IMR-90 (cell line): ENCODE results near the gene GARNL3. TPM values are rescaled to one million over a fixed set of nuclear protein-coding genes. Genes with fewer than 3 reads are reported as not detected.

Experiments
- ATAC-seq: fragments of 200-7000 bp; cut with Tn5 transposase; 2 replicates; pipeline ENCODE4 v1.9.1; 2020; ENCODE audit warnings: low read depth, mild to moderate bottlenecking, moderate library complexity
- BruUV-seq: library from RNA; stranded (reverse); fragments of 400-500 nt; replicated peaks from 2 replicates; lab custom pipeline; 2021; lab: Mats Ljungman, UMichigan
- CTCF ChIA-PET: fragments of 300-600 bp; formaldehyde crosslinking; extraction: SDS; loops from one replicate; lab custom pipeline; 2021; ENCODE audit warnings: antibody characterized with exemption; lab: Yijun Ruan, JAX
- POLR2A ChIA-PET: fragments of 300-600 bp; sonication (Branson Sonifier 250); formaldehyde crosslinking; loops from one replicate; lab custom pipeline; 2022; ENCODE audit warnings: antibody characterized with exemption; ENCODE audit not compliant: unreplicated experiment; lab: Charles Lee
- DNase-seq: peaks from one replicate; pipeline ENCODE4 v3.0.0; 2013
- H2AFZ ChIP-seq: replicated peaks from 2 replicates; pipeline ENCODE3; 2013; ENCODE audit warnings: low read length, mild to moderate bottlenecking; ENCODE audit not compliant: poor library complexity
- H2AK5ac ChIP-seq: 2 replicates; pipeline ENCODE4 v1.6.1; 2013; ENCODE audit warnings: low read depth, low read length, inconsistent platforms
- H2AK9ac ChIP-seq: replicated peaks from 2 replicates; pipeline ENCODE3; 2013; ENCODE audit warnings: mild to moderate bottlenecking, low read depth, low read length, moderate library complexity; ENCODE audit not compliant: poor library complexity
- H2BK120ac ChIP-seq: 2 replicates; pipeline ENCODE4 v1.6.1; 2013; ENCODE audit warnings: low read depth, low read length, inconsistent platforms
- H2BK15ac ChIP-seq: 3 replicates; pipeline ENCODE4 v1.6.1; 2013; ENCODE audit warnings: low read depth, low read length, inconsistent platforms
- H2BK20ac ChIP-seq: 2 replicates; pipeline ENCODE4 v1.6.1; 2013; ENCODE audit warnings: low read depth, mild to moderate bottlenecking, inconsistent platforms, low read length, moderate library complexity
- H2BK5ac ChIP-seq: 2 replicates; pipeline ENCODE4 v1.6.1; 2013; ENCODE audit warnings: mild to moderate bottlenecking, low read depth, low read length, inconsistent platforms; ENCODE audit not compliant: poor library complexity, severe bottlenecking
- H3K14ac ChIP-seq: replicated peaks from 2 replicates; pipeline ENCODE4 v1.6.1; 2013; ENCODE audit warnings: low read depth, low read length, inconsistent platforms
- H3K18ac ChIP-seq: 2 replicates; pipeline ENCODE4 v1.6.1; 2013; ENCODE audit warnings: low read depth, low read length, control low read depth
- H3K23ac ChIP-seq: 2 replicates; pipeline ENCODE4 v1.6.1; 2013; ENCODE audit warnings: low read depth, low read length, inconsistent platforms
- H3K27ac ChIP-seq: 2 replicates; pipeline ENCODE4 v1.5.1; 2013; ENCODE audit warnings: mild to moderate bottlenecking, control low read depth, low read length; ENCODE audit not compliant: insufficient read depth
- H3K27me3 ChIP-seq: 2 replicates; pipeline ENCODE4 v1.6.1; 2013; ENCODE audit warnings: low read length; ENCODE audit not compliant: control insufficient read depth, insufficient read depth
- H3K36me3 ChIP-seq: 2 replicates; pipeline ENCODE4 v1.6.1; 2013; ENCODE audit warnings: low read length, mixed read lengths; ENCODE audit not compliant: control insufficient read depth, insufficient read depth
- H3K4ac ChIP-seq: 2 replicates; pipeline ENCODE4 v1.6.1; 2013; ENCODE audit warnings: low read depth, low read length, inconsistent platforms
- H3K4me1 ChIP-seq: 2 replicates; pipeline ENCODE4 v1.6.1; 2013; ENCODE audit warnings: low read length, mixed read lengths; ENCODE audit not compliant: control insufficient read depth, insufficient read depth
- H3K4me2 ChIP-seq: 2 replicates; pipeline ENCODE4 v1.6.1; 2013; ENCODE audit warnings: low read depth, mild to moderate bottlenecking, control low read depth, low read length, moderate library complexity
- H3K4me3 ChIP-seq: 2 replicates; pipeline ENCODE4 v1.5.1; 2013; ENCODE audit warnings: low read depth, mild to moderate bottlenecking, control low read depth, low read length, moderate library complexity; ENCODE audit not compliant: insufficient read depth
- H3K56ac ChIP-seq: 2 replicates; pipeline ENCODE4 v1.6.1; 2013; ENCODE audit warnings: low read length, inconsistent platforms; ENCODE audit not compliant: insufficient read depth; ENCODE audit errors: extremely low read depth
- H3K79me1 ChIP-seq, 2 experiments: 2 replicates each; pipeline ENCODE4 v1.6.1; 2013; ENCODE audit warnings: low read length in 2 of 2, inconsistent platforms in 1 of 2, low read depth in 1 of 2
- H3K9ac ChIP-seq: 2 replicates; pipeline ENCODE4 v1.6.1; 2013; ENCODE audit warnings: low read depth, low read length, control low read depth
- H3K9me1 ChIP-seq: 2 replicates; pipeline ENCODE4 v1.6.1; 2013; ENCODE audit warnings: low read length, inconsistent platforms; ENCODE audit not compliant: insufficient read depth
- H3K9me3 ChIP-seq: 2 replicates; pipeline ENCODE4 v1.6.1; 2013; ENCODE audit warnings: low read length; ENCODE audit not compliant: control insufficient read depth, insufficient read depth
- H4K20me1 ChIP-seq: 2 replicates; pipeline ENCODE4 v1.6.1; 2013; ENCODE audit warnings: low read length, inconsistent platforms; ENCODE audit not compliant: insufficient read depth
- H4K5ac ChIP-seq: 2 replicates; pipeline ENCODE4 v1.6.1; 2013; ENCODE audit warnings: mild to moderate bottlenecking, low read depth, low read length, control low read depth
- H4K8ac ChIP-seq, 2 experiments: 2 replicates each; pipeline ENCODE4 v1.6.1; 2013; ENCODE audit warnings: low read depth in 2 of 2, low read length in 2 of 2, control low read depth in 1 of 2, inconsistent platforms in 1 of 2
- H4K91ac ChIP-seq: 2 replicates; pipeline ENCODE4 v1.6.1; 2013; ENCODE audit warnings: low read depth, low read length, inconsistent platforms; ENCODE audit not compliant: insufficient read depth
- BHLHE40 ChIP-seq: fragments of 150-350 bp; IDR thresholded peaks from 2 replicates; pipeline ENCODE4 v1.6.1; 2016; ENCODE audit warnings: mild to moderate bottlenecking, low read depth, low read length
- CEBPB ChIP-seq: IDR thresholded peaks from 2 replicates; pipeline ENCODE4 v1.6.1; 2012; ENCODE audit warnings: low read depth, low read length, improper control_type of control experiment
- CHD1 ChIP-seq: IDR thresholded peaks from 2 replicates; pipeline ENCODE4 v1.6.1; 2012; ENCODE audit warnings: low read depth, low read length, improper control_type of control experiment
- ELK1 ChIP-seq: fragments of 150-350 bp; IDR thresholded peaks from 2 replicates; pipeline ENCODE4 v1.6.1; 2016; ENCODE audit warnings: low read depth, mild to moderate bottlenecking, low read length, moderate library complexity, borderline replicate concordance
- MAFK ChIP-seq: IDR thresholded peaks from 2 replicates; pipeline ENCODE4 v1.6.1; 2012; ENCODE audit warnings: low read depth, low read length, improper control_type of control experiment
- MAZ ChIP-seq: IDR thresholded peaks from 2 replicates; pipeline ENCODE4 v1.6.1; 2012; ENCODE audit warnings: low read depth, mild to moderate bottlenecking, low read length, improper control_type of control experiment, moderate library complexity, borderline replicate concordance
- MXI1 ChIP-seq: IDR thresholded peaks from 2 replicates; pipeline ENCODE4 v1.6.1; 2012; ENCODE audit warnings: low read depth, mild to moderate bottlenecking, low read length, moderate library complexity, borderline replicate concordance
- NFE2L2 ChIP-seq: fragments of 150-350 bp; IDR thresholded peaks from 2 replicates; pipeline ENCODE4 v1.6.1; 2016; ENCODE audit warnings: low read depth, mild to moderate bottlenecking, low read length
- POLR2A ChIP-seq: IDR thresholded peaks from 2 replicates; pipeline ENCODE4 v1.6.1; 2012; ENCODE audit warnings: mild to moderate bottlenecking, low read depth, low read length
- RAD21 ChIP-seq: IDR thresholded peaks from 2 replicates; pipeline ENCODE4 v1.6.1; 2012; ENCODE audit warnings: low read length, improper control_type of control experiment
- RFX5 ChIP-seq: IDR thresholded peaks from 2 replicates; pipeline ENCODE4 v1.8.0; 2012; ENCODE audit warnings: low read depth, mild to moderate bottlenecking, low read length, moderate library complexity
- SMC3 ChIP-seq: fragments of 150-350 bp; IDR thresholded peaks from 2 replicates; pipeline ENCODE4 v1.6.1; 2016; ENCODE audit warnings: low read depth, mild to moderate bottlenecking, antibody characterized with exemption, low read length, moderate library complexity
- WGBS, 2 experiments: methylation state at CpG; one replicate each; pipeline versions ENCODE4 v1.1.5 to v1.1.7; 2013; ENCODE audit warnings: missing lambda C conversion rate in 2 of 2; ENCODE audit not compliant: insufficient read length in 1 of 2; ENCODE audit errors: extremely low coverage in 2 of 2; 5-methylcytosine and 5-hydroxymethylcytosine counted together
- dilution Hi-C: fragments of 300-500 bp; cut with HindIII; formaldehyde crosslinking; loops from one replicate; pipeline ENCODE4 v1.14.3; 2018; ENCODE audit warnings: low sequenced_read_pairs; ENCODE audit not compliant: unreplicated experiment
- in situ Hi-C: fragments of 300-500 bp; cut with MboI; formaldehyde crosslinking; loops from 3 replicates; pipeline ENCODE4 v1.14.3; 2019; ENCODE audit warnings: low sequenced_read_pairs, inconsistent platforms, mixed read lengths
- intact Hi-C: fragments of 100-400 bp; cut with micrococcal nuclease; formaldehyde crosslinking; loops from 2 replicates; pipeline ENCODE4 v1.10.0; 2022
- polyA plus RNA-seq, 3 experiments: library from polyadenylated mRNA; depleted of rRNA; stranded (reverse); fragments of >200 nt; gene quantifications; 2 replicates each; pipeline ENCODE4 v1.2.3, GENCODE V29; 2012; ENCODE audit warnings: low replicate concordance in 1 of 3
- total RNA-seq: library from RNA; depleted of rRNA; stranded (reverse); fragments of >200 nt; gene quantifications from 2 replicates; pipeline ENCODE4 v1.2.3, GENCODE V29; 2012
- TF ChIP-seq, protein P1 (sequence below): fragments of 150-350 bp; IDR thresholded peaks from 2 replicates; pipeline ENCODE4 v1.6.1; 2017; ENCODE audit warnings: mild to moderate bottlenecking, antibody characterized with exemption, low read length, low read depth

GARNL3 gene
- total and polyA plus RNA-seq, 2 of the 4 experiments (the other 2 are of a cell fraction): 1.9 to 5.0 TPM

DNA sequence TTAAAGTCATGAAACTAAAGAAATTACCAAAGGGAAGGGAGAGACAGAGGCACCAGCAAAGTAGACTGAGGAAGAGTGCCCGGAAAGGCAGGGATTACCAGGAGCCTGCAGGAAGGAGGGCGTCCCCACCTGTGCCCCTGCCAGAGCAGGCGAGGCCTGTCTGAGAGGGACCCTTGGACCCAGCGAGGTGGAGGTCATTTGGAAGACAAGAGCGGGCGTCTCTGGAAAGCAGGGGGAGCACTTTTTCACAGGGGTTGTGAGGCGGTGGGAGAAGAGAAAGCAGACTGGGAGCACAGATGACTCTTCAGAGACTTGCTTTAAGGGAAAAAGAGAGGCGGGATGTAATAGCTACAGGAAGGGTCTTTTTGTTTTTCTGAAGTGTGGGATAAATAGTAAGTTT lies 104.9 kb downstream of the GARNL3 start:
- Histone ChIP-seq H3K9ac (no peak overlapping the region), H2BK120ac (no peak overlapping the region), H3K56ac (no peak overlapping the region), H3K4me2 (no peak overlapping the region), H3K4ac (no peak overlapping the region), H3K27ac (no peak overlapping the region), H2AK5ac (no peak overlapping the region), H3K23ac (no peak overlapping the region), H2BK20ac (no peak overlapping the region), H2BK5ac (no peak overlapping the region), H3K18ac (no peak overlapping the region), H3K4me3 (no peak overlapping the region), H3K9me1 (no peaks in the 10 kb centered on the region; the same call in 1 of the 2 replicates), H2BK15ac (no peak overlapping the region), H2AFZ (no peak overlapping the region), H2AK9ac (no peak overlapping the region), H4K20me1 (no peaks in the 10 kb centered on the region), H3K4me1 (no peaks in the 10 kb centered on the region), H3K79me1 (no peaks in the 10 kb centered on the region), H4K5ac (no peak overlapping the region), H3K9me3 (no peaks in the 10 kb centered on the region), H3K36me3 (no peaks in the 10 kb centered on the region), H4K8ac (no peak overlapping the region), H3K14ac (no peak overlapping the region), H3K27me3 (peaks cover 18% of the 10 kb centered on the region), H4K91ac (no peak overlapping the region)
- DNase-seq: no peak
- in situ Hi-C loops: no loop called here
- 80% methylated on average over 1 of the region's 8 CpGs; no CpG with 5 or more reads in 1 of the 2 experiments for whole genome bisulfite sequencing, 2 experiments
- dilution Hi-C loops: no loop called here
- ChIA-PET POLR2A (no interaction called here), CTCF (interaction anchor here (0.6 kb wide), 1 partner anchor 28 kb away, joined by 3 read pairs; the partner anchor contains the start of gene SLC2A8)
- ATAC-seq: no peak
- TF ChIP-seq CHD1: no peak
- no peak for TF ChIP-seq MAZ
- no peak for TF ChIP-seq SMC3
- no peak for TF ChIP-seq RFX5
- no peak for TF ChIP-seq MAFK
- TF ChIP-seq ELK1: no peak
- no peak for TF ChIP-seq NFE2L2
- TF ChIP-seq, protein P1, sequence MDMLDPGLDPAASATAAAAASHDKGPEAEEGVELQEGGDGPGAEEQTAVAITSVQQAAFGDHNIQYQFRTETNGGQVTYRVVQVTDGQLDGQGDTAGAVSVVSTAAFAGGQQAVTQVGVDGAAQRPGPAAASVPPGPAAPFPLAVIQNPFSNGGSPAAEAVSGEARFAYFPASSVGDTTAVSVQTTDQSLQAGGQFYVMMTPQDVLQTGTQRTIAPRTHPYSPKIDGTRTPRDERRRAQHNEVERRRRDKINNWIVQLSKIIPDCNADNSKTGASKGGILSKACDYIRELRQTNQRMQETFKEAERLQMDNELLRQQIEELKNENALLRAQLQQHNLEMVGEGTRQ: no peak
- TF ChIP-seq MXI1: no peak
- TF ChIP-seq POLR2A: no peak
- TF ChIP-seq RAD21: no peak
- TF ChIP-seq BHLHE40: no peak
- no peak for TF ChIP-seq CEBPB
- no TSS peak for BruUV-seq
- intact Hi-C loops: no loop called here
